Thyroid gland (tissue), 4 donors: ENCODE measurements around the gene CRYZ.

Source experiments
- POLR2A ChIP-seq, 2 donors: fragments of 450-650 bp; IDR thresholded peaks; one replicate each; pipeline ENCODE4 v1.6.1; 2017; ENCODE audit warnings: antibody characterized with exemption in 2 of 2, mild to moderate bottlenecking in 2 of 2, moderate library complexity in 1 of 2
- TF ChIP-seq, protein P1 (sequence below), 6 experiments: fragments of 200-600 bp in 3 of 6; fragments of 450-650 bp in 3 of 6; sonication (generic) in 3 of 6; IDR thresholded peaks; one replicate each; pipeline ENCODE4 v1.5.1; 2016 to 2019; ENCODE audit warnings: antibody characterized with exemption in 6 of 6, mild to moderate bottlenecking in 2 of 6, inconsistent platforms in 1 of 6, moderate library complexity in 1 of 6

DNA sequence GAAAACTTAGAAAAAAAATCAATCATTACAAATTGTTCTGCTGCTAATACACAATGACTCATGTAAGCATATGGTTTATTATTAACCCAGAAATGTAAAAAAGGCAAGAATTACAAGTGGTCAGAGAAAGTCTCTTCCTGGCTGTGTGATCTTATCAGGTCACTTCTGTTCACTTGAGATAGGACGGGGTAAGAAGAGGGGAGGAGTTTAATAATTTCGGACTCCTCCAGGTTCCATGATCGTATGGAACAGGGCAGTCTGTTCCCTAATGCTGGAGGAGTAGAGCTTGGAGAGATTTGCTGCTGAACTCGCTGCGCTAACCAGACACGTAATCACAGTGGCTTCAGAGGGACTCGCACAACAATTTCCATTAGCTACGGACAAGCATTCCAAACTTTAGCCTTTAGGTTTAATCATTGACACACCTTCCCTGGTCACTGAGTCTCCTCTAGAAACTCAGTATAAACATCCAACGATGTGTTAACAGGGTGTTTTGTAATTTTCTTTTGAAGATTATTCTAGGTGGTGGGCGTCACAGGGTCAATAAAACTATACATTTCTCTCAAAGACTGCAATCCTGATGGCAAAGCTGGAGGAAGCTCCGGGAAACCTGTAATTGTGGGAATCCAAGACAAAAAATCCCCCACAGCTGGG is 1.3 kb downstream of the CRYZ start:
- TF ChIP-seq POLR2A (IDR thresholded peaks at IDR 0.05), result no peak
- TF ChIP-seq, protein P1, sequence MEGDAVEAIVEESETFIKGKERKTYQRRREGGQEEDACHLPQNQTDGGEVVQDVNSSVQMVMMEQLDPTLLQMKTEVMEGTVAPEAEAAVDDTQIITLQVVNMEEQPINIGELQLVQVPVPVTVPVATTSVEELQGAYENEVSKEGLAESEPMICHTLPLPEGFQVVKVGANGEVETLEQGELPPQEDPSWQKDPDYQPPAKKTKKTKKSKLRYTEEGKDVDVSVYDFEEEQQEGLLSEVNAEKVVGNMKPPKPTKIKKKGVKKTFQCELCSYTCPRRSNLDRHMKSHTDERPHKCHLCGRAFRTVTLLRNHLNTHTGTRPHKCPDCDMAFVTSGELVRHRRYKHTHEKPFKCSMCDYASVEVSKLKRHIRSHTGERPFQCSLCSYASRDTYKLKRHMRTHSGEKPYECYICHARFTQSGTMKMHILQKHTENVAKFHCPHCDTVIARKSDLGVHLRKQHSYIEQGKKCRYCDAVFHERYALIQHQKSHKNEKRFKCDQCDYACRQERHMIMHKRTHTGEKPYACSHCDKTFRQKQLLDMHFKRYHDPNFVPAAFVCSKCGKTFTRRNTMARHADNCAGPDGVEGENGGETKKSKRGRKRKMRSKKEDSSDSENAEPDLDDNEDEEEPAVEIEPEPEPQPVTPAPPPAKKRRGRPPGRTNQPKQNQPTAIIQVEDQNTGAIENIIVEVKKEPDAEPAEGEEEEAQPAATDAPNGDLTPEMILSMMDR (IDR thresholded peaks at IDR 0.05), result no peak
